ENCODE data around the gene ZFAND2A.

Gene ZFAND2A

GRCh38 chr7:1112625-1113547 lies 47.1 kb downstream of the ZFAND2A start:
- Histone ChIP-seq H3K27ac (ENCODE audit: low read depth, low read length) (no peak overlapping the region), H3K9ac (ENCODE audit: low read length) (no peak overlapping the region), H3K4me1 (ENCODE audit: control insufficient read depth, insufficient read depth, low read length) (no peaks in the 10 kb centered on the region), H3K36me3 (ENCODE audit: control insufficient read depth, insufficient read depth, low read length) (no peaks in the 10 kb centered on the region), H3K4me3 (ENCODE audit: low read length) (no peak overlapping the region), H3K27me3 (ENCODE audit: control insufficient read depth, insufficient read depth, low read length) (no peaks in the 10 kb centered on the region)

GRCh38 chr7:1112109-1112508 lies 47.9 kb downstream of the ZFAND2A start:
- Histone ChIP-seq H3K27ac (ENCODE audit: low read depth, low read length) (no peak overlapping the region), H3K27me3 (ENCODE audit: control insufficient read depth, insufficient read depth, low read length) (no peaks in the 10 kb centered on the region), H3K4me1 (ENCODE audit: control insufficient read depth, insufficient read depth, low read length) (no peaks in the 10 kb centered on the region), H3K36me3 (ENCODE audit: control insufficient read depth, insufficient read depth, low read length) (no peaks in the 10 kb centered on the region), H3K9ac (ENCODE audit: low read length) (no peak overlapping the region), H3K4me3 (ENCODE audit: low read length) (no peak overlapping the region)

- Histone ChIP-seq H3K36me3 (ENCODE audit: control insufficient read depth, insufficient read depth, low read length) (no peaks in the 10 kb centered on the region), H3K4me3 (ENCODE audit: low read length) (no peak overlapping the region), H3K9ac (ENCODE audit: low read length) (no peak overlapping the region), H3K27ac (ENCODE audit: low read depth, low read length) (no peak overlapping the region), H3K4me1 (ENCODE audit: control insufficient read depth, insufficient read depth, low read length) (no peaks in the 10 kb centered on the region), H3K27me3 (ENCODE audit: control insufficient read depth, insufficient read depth, low read length) (no peaks in the 10 kb centered on the region)
Observed at GRCh38 chr7:1111156-1111555, 48.8 kb downstream of the ZFAND2A start.

- Histone ChIP-seq H3K27me3 (ENCODE audit: control insufficient read depth, insufficient read depth, low read length) (no peaks in the 10 kb centered on the region), H3K4me3 (ENCODE audit: low read length) (no peak overlapping the region), H3K27ac (ENCODE audit: low read depth, low read length) (no peak overlapping the region), H3K36me3 (ENCODE audit: control insufficient read depth, insufficient read depth, low read length) (no peaks in the 10 kb centered on the region), H3K4me1 (ENCODE audit: control insufficient read depth, insufficient read depth, low read length) (no peaks in the 10 kb centered on the region), H3K9ac (ENCODE audit: low read length) (no peak overlapping the region)
Observed at GRCh38 chr7:1110358-1110757, 49.6 kb downstream of the ZFAND2A start.

GRCh38 chr7:1109581-1110310 lies 50.2 kb downstream of the ZFAND2A start:
- H3K36me3 ChIP-seq (ENCODE audit: control insufficient read depth, insufficient read depth, low read length) = no peaks in the 10 kb centered on the region
- H3K4me1 ChIP-seq (ENCODE audit: control insufficient read depth, insufficient read depth, low read length) = no peaks in the 10 kb centered on the region
- H3K27me3 ChIP-seq (ENCODE audit: control insufficient read depth, insufficient read depth, low read length) = no peaks in the 10 kb centered on the region
- H3K4me3 ChIP-seq (ENCODE audit: low read length) = no peak overlapping the region
- H3K27ac ChIP-seq (ENCODE audit: low read depth, low read length) = no peak overlapping the region
- no peak overlapping the region for H3K9ac ChIP-seq (ENCODE audit: low read length)

GRCh38 chr7:1108264-1108920 lies 51.6 kb downstream of the ZFAND2A start:
- Histone ChIP-seq H3K27ac (ENCODE audit: low read depth, low read length) (no peak overlapping the region), H3K9ac (ENCODE audit: low read length) (no peak overlapping the region), H3K36me3 (ENCODE audit: control insufficient read depth, insufficient read depth, low read length) (no peaks in the 10 kb centered on the region), H3K4me1 (ENCODE audit: control insufficient read depth, insufficient read depth, low read length) (no peaks in the 10 kb centered on the region), H3K27me3 (ENCODE audit: control insufficient read depth, insufficient read depth, low read length) (no peaks in the 10 kb centered on the region), H3K4me3 (ENCODE audit: low read length) (no peak overlapping the region)

GRCh38 chr7:1106793-1107421 lies 53.1 kb downstream of the ZFAND2A start:
- H3K9ac ChIP-seq (ENCODE audit: low read length) = no peak overlapping the region
- no peak overlapping the region for H3K27ac ChIP-seq (ENCODE audit: low read depth, low read length)
- no peak overlapping the region for H3K4me3 ChIP-seq (ENCODE audit: low read length)
- no peaks in the 10 kb centered on the region for H3K27me3 ChIP-seq (ENCODE audit: control insufficient read depth, insufficient read depth, low read length)
- H3K36me3 ChIP-seq (ENCODE audit: control insufficient read depth, insufficient read depth, low read length) = no peaks in the 10 kb centered on the region
- H3K4me1 ChIP-seq (ENCODE audit: control insufficient read depth, insufficient read depth, low read length) = no peaks in the 10 kb centered on the region

GRCh38 chr7:1106063-1106792 lies 53.8 kb downstream of the ZFAND2A start:
- Histone ChIP-seq H3K4me1 (ENCODE audit: control insufficient read depth, insufficient read depth, low read length) (no peaks in the 10 kb centered on the region), H3K27ac (ENCODE audit: low read depth, low read length) (no peak overlapping the region), H3K9ac (ENCODE audit: low read length) (no peak overlapping the region), H3K4me3 (ENCODE audit: low read length) (no peak overlapping the region), H3K27me3 (ENCODE audit: control insufficient read depth, insufficient read depth, low read length) (no peaks in the 10 kb centered on the region), H3K36me3 (ENCODE audit: control insufficient read depth, insufficient read depth, low read length) (no peaks in the 10 kb centered on the region)

- Histone ChIP-seq H3K4me1 (ENCODE audit: control insufficient read depth, insufficient read depth, low read length) (no peaks in the 10 kb centered on the region), H3K4me3 (ENCODE audit: low read length) (no peak overlapping the region), H3K9ac (ENCODE audit: low read length) (no peak overlapping the region), H3K36me3 (ENCODE audit: control insufficient read depth, insufficient read depth, low read length) (no peaks in the 10 kb centered on the region), H3K27me3 (ENCODE audit: control insufficient read depth, insufficient read depth, low read length) (no peaks in the 10 kb centered on the region), H3K27ac (ENCODE audit: low read depth, low read length) (no peak overlapping the region)
Observed at GRCh38 chr7:1105189-1105588, 54.8 kb downstream of the ZFAND2A start.

- H3K9ac ChIP-seq (ENCODE audit: low read length) = no peak overlapping the region
Observed at GRCh38 chr7:1104516-1105179, 55.3 kb downstream of the ZFAND2A start.

GRCh38 chr7:1103789-1104515 lies 56.0 kb downstream of the ZFAND2A start:
- Histone ChIP-seq H3K9ac (ENCODE audit: low read length) (no peak overlapping the region), H3K27ac (ENCODE audit: low read depth, low read length) (no peak overlapping the region), H3K27me3 (ENCODE audit: control insufficient read depth, insufficient read depth, low read length) (no peaks in the 10 kb centered on the region), H3K36me3 (ENCODE audit: control insufficient read depth, insufficient read depth, low read length) (no peaks in the 10 kb centered on the region), H3K4me1 (ENCODE audit: control insufficient read depth, insufficient read depth, low read length) (no peaks in the 10 kb centered on the region), H3K4me3 (ENCODE audit: low read length) (no peak overlapping the region)

More at GRCh38 chr7:1104516-1105179, 55.3 kb downstream of the ZFAND2A start:
- Histone ChIP-seq H3K27me3 (ENCODE audit: control insufficient read depth, insufficient read depth, low read length) (no peaks in the 10 kb centered on the region), H3K4me3 (ENCODE audit: low read length) (no peak overlapping the region), H3K36me3 (ENCODE audit: control insufficient read depth, insufficient read depth, low read length) (no peaks in the 10 kb centered on the region), H3K4me1 (ENCODE audit: control insufficient read depth, insufficient read depth, low read length) (no peaks in the 10 kb centered on the region), H3K27ac (ENCODE audit: low read depth, low read length) (no peak overlapping the region)

Measured in rectal smooth muscle tissue (tissue), 1 donor.